HepG2 (cell line): ENCODE data around the gene SLC25A25. TPM values are rescaled to one million over a fixed set of nuclear protein-coding genes. Genes with fewer than 3 reads are reported as not detected.

Source experiments
- ATAC-seq: fragments of 200-7000 bp; cut with Tn5 transposase; 3 replicates; pipeline ENCODE4 v1.9.1; 2020; ENCODE audit warnings: mild to moderate bottlenecking, moderate library complexity
- BruUV-seq: library from RNA; stranded (reverse); fragments of 400-500 nt; replicated peaks from 2 replicates; lab custom pipeline; 2021; lab: Mats Ljungman, UMichigan
- CTCF ChIA-PET: fragments of 300-600 bp; formaldehyde crosslinking; extraction: SDS; loops from one replicate; lab custom pipeline; 2021; ENCODE audit warnings: low total read pairs, inconsistent platforms, low intra/inter-chr PET ratio; lab: Yijun Ruan, JAX
- POLR2A ChIA-PET: fragments of 350-600 bp; sonication (Branson Sonifier 250); formaldehyde crosslinking; loops from one replicate; lab custom pipeline; 2020; ENCODE audit warnings: antibody characterized with exemption, inconsistent platforms; lab: Yijun Ruan, JAX
- DNase-seq: peaks from one replicate; pipeline ENCODE4 v3.0.0-alpha.2; 2015; ENCODE audit warnings: low spot score
- FAIRE-seq: peaks from 3 replicates; lab custom pipeline; 2011; peaks lifted over from hg19 to GRCh38; lab: Jason Lieb, UNC
- H2AFZ ChIP-seq: one replicate; pipeline ENCODE4 v1.6.1; 2011; ENCODE audit warnings: low read length, inconsistent platforms
- H3K27ac ChIP-seq: fragments of 300-600 bp; 3 replicates; pipeline ENCODE4 v1.8.0; 2011; ENCODE audit warnings: mixed run types, mild to moderate bottlenecking, mixed read lengths, low read length, inconsistent platforms; ENCODE audit not compliant: insufficient read depth; ENCODE audit errors: extremely low read length
- H3K27me3 ChIP-seq, 2 experiments: fragments of 200-600 bp in 1 of 2; 2 replicates in 1 of 2; 3 replicates in 1 of 2; pipeline versions ENCODE4 v1.6.0 to v1.8.0; 2011; ENCODE audit warnings: low read length in 2 of 2, mild to moderate bottlenecking in 2 of 2, moderate library complexity in 2 of 2, inconsistent platforms in 1 of 2; ENCODE audit not compliant: insufficient read depth in 2 of 2, control insufficient read depth in 1 of 2
- H3K36me3 ChIP-seq, 2 experiments: fragments of 200-600 bp in 1 of 2; replicated peaks in 1 of 2; 2 replicates in 1 of 2; 3 replicates in 1 of 2; pipeline versions ENCODE4 v1.5.1 to v1.8.0; 2011; ENCODE audit warnings: low read length in 2 of 2, inconsistent platforms in 1 of 2; ENCODE audit not compliant: insufficient read depth in 2 of 2, control insufficient read depth in 1 of 2
- H3K4me1 ChIP-seq: 2 replicates; pipeline ENCODE4 v1.5.1; 2012; ENCODE audit warnings: low read length, inconsistent platforms; ENCODE audit not compliant: insufficient read depth
- H3K4me2 ChIP-seq: 2 replicates; pipeline ENCODE4 v1.6.0; 2011; ENCODE audit warnings: low read depth, low read length, inconsistent platforms
- H3K4me3 ChIP-seq, 3 experiments: fragments of 200-600 bp in 1 of 3; sonication (generic), shearing (Covaris generic) in 1 of 3; replicated peaks in 1 of 3; 2 replicates each; pipeline ENCODE4 v1.5.1; 2011 to 2016; ENCODE audit warnings: low read length in 3 of 3, inconsistent platforms in 2 of 3, low read depth in 2 of 3, mild to moderate bottlenecking in 2 of 3, control low read depth in 1 of 3, mixed read lengths in 1 of 3; ENCODE audit not compliant: insufficient read depth in 1 of 3
- H3K79me2 ChIP-seq: one replicate; pipeline ENCODE4 v1.6.1; 2011; ENCODE audit warnings: low read length, inconsistent platforms; ENCODE audit not compliant: insufficient read depth
- H3K9ac ChIP-seq: 2 replicates; pipeline ENCODE4 v1.6.0; 2011; ENCODE audit warnings: mild to moderate bottlenecking, low read depth, low read length, inconsistent platforms; ENCODE audit not compliant: insufficient read depth
- H3K9me3 ChIP-seq: 2 replicates; pipeline ENCODE4 v1.5.1; 2012; ENCODE audit warnings: mild to moderate bottlenecking, low read length
- H4K20me1 ChIP-seq: 2 replicates; pipeline ENCODE4 v1.6.0; 2011; ENCODE audit warnings: inconsistent platforms, mild to moderate bottlenecking, low read length, moderate library complexity; ENCODE audit not compliant: insufficient read depth
- AGO2 ChIP-seq: fragments of 200-400 bp; formaldehyde crosslinking; optimal IDR thresholded peaks from 2 replicates; pipeline ENCODE3; 2017; ENCODE audit warnings: mild to moderate bottlenecking, low read depth, low read length, moderate library complexity
- CTCF ChIP-seq: sonication (generic); formaldehyde crosslinking; IDR thresholded peaks from 2 replicates; pipeline ENCODE4 v1.5.0; 2020; ENCODE audit warnings: mild to moderate bottlenecking, missing genetic modification reagents, moderate library complexity
- PCBP2 ChIP-seq: fragments of 200-400 bp; formaldehyde crosslinking; optimal IDR thresholded peaks from 2 replicates; pipeline ENCODE3; 2018; ENCODE audit warnings: low read length, low read depth; ENCODE audit not compliant: poor library complexity, severe bottlenecking
- POLR2A ChIP-seq, 2 experiments: IDR thresholded peaks; 2 replicates each; pipeline ENCODE4 v1.6.1; 2011; ENCODE audit warnings: low read depth in 2 of 2, low read length in 2 of 2, mild to moderate bottlenecking in 1 of 2, moderate library complexity in 1 of 2; ENCODE audit not compliant: insufficient read depth in 1 of 2
- POLR2G ChIP-seq: fragments of 200-400 bp; formaldehyde crosslinking; IDR thresholded peaks from 2 replicates; pipeline ENCODE4 v1.6.1; 2018; ENCODE audit warnings: mild to moderate bottlenecking, low read depth, low read length, moderate library complexity
- RBM22 ChIP-seq: fragments of 200-400 bp; formaldehyde crosslinking; optimal IDR thresholded peaks from 2 replicates; pipeline ENCODE3; 2017; ENCODE audit warnings: mild to moderate bottlenecking, low read length, moderate library complexity
- ZBTB46 ChIP-seq: sonication (generic); formaldehyde crosslinking; IDR thresholded peaks from 2 replicates; pipeline ENCODE4 v1.4.0; 2020; ENCODE audit warnings: mild to moderate bottlenecking, missing genetic modification reagents, borderline replicate concordance
- ZSCAN31 ChIP-seq: sonication (generic); formaldehyde crosslinking; IDR thresholded peaks from 2 replicates; pipeline ENCODE4 v1.5.0; 2020; ENCODE audit warnings: low read depth, mild to moderate bottlenecking, missing genetic modification reagents
- WGBS: methylation state at CpG from one replicate; pipeline ENCODE4 v1.1.6; 2017; ENCODE audit warnings: low lambda C conversion rate; 5-methylcytosine and 5-hydroxymethylcytosine counted together
- in situ Hi-C: cut with HindIII; loops from 2 replicates; pipeline ENCODE4 v1.10.0; 2017; ENCODE audit warnings: low pct_unique_long_range_greater_than_20kb; ENCODE audit not compliant: extremely low pct_ligation_motif_present
- intact Hi-C: fragments of 100-400 bp; cut with micrococcal nuclease; formaldehyde crosslinking; loops from one replicate; pipeline ENCODE4 v1.10.0; 2022; ENCODE audit not compliant: unreplicated experiment
- polyA plus RNA-seq, 8 experiments: library from polyadenylated mRNA; depleted of rRNA in 3 of 8; stranded (reverse) in 7 of 8; unstranded in 1 of 8; fragments of >200 nt; fragmentation: Illumina TruSeq in 4 of 8; extraction: Trizol in 4 of 8; gene quantifications; 2 replicates each; pipeline versions ENCODE4 v1.2.1 to v1.2.3, GENCODE V29; 2011 to 2016; ENCODE audit warnings: low read depth in 4 of 8, missing spikeins in 1 of 8, mixed read lengths in 1 of 8; ENCODE audit not compliant: insufficient read depth in 1 of 8
- total RNA-seq, 5 experiments: library from RNA; depleted of rRNA; stranded (reverse); fragments of >200 nt; fragmentation: Illumina TruSeq; extraction: Trizol; gene quantifications; 2 replicates each; pipeline ENCODE4 v1.2.3, GENCODE V29; 2016; ENCODE audit warnings: low read depth in 1 of 5

The SLC25A25 gene
- total and polyA plus RNA-seq, 2 of the 13 experiments (the other 11 are each of a cell fraction or from before 2014, with no cell fraction given): 10.5 to 24.8 TPM

GRCh38 chr9:128118472-128118857 lies 50.4 kb downstream of the SLC25A25 start:
- Histone ChIP-seq H3K4me2 (no peak overlapping the region), H2AFZ (no peak overlapping the region), H3K79me2 (no peaks in the 10 kb centered on the region), H3K27me3 (no peaks in the 10 kb centered on the region), H3K27ac (no peak overlapping the region), H3K9ac (no peak overlapping the region), H3K4me1 (peaks cover 49% of the 10 kb centered on the region), H3K4me3 (no peak overlapping the region), H3K9me3 (no peaks in the 10 kb centered on the region), H4K20me1 (no peaks in the 10 kb centered on the region), H3K36me3 (peaks cover 4 to 24% of the 10 kb centered on the region in 2 experiments; a peak in 3 of 5 replicates)
- ATAC-seq (no peak), FAIRE-seq (no peak), DNase-seq (no peak)
- in situ Hi-C loops (no loop called here), intact Hi-C loops (loop anchor here (10.0 kb wide), 1 partner anchor 174 kb away; no protein-coding TSS in a partner anchor)
- CTCF ChIA-PET: interaction anchor here (0.6 to 1.8 kb wide), 5 partner anchors 15 to 42 kb away, joined by 3 to 14 read pairs (median 4); no protein-coding TSS in a partner anchor
- BruUV-seq: no TSS peak
- no peak for TF ChIP-seq CTCF (CRISPR knock-in tag)
- peak; percentile 82 for TF ChIP-seq PCBP2
- POLR2A ChIA-PET: interaction anchor here (0.6 to 1.8 kb wide), 3 partner anchors 10 to 24 kb away, joined by 3 to 6 read pairs (median 4); no protein-coding TSS in a partner anchor
- WGBS: 68% methylated on average over 3 of the region's 3 CpGs

GRCh38 chr9:128118971-128119665 lies 51.1 kb downstream of the SLC25A25 start:
- 95% methylated on average over 11 of the region's 15 CpGs for WGBS
- Histone ChIP-seq H3K36me3 (peaks cover 4 to 29% of the 10 kb centered on the region in 2 experiments; a peak in 3 of 5 replicates), H3K79me2 (no peaks in the 10 kb centered on the region), H3K9me3 (no peaks in the 10 kb centered on the region), H3K4me3 (no peak overlapping the region), H4K20me1 (no peaks in the 10 kb centered on the region), H3K9ac (no peak overlapping the region), H2AFZ (no peak overlapping the region), H3K27ac (no peak overlapping the region), H3K27me3 (no peaks in the 10 kb centered on the region), H3K4me2 (no peak overlapping the region), H3K4me1 (peaks cover 43% of the 10 kb centered on the region)
- CTCF ChIA-PET: no interaction called here
- DNase-seq (no peak), ATAC-seq (no peak), FAIRE-seq (no peak)
- POLR2A ChIA-PET: no interaction called here
- in situ Hi-C loops: no loop called here
- TF ChIP-seq RBM22 (peak; percentile 76), ZBTB46 (CRISPR knock-in tag) (no peak), POLR2A (IDR thresholded peaks at IDR 0.05; ENCODE audit: insufficient read depth in 1 of 2, low read depth in 2 of 2, low read length in 2 of 2) (peak in 1 of 2 experiments; percentile 19; a peak in 1 of 4 replicates), AGO2 (peak; percentile 88), ZSCAN31 (no peak), POLR2G (peak; percentile 38; the same call in 1 of the 2 replicates)
- intact Hi-C loops: loop anchor here (10.0 kb wide), 1 partner anchor 174 kb away; no protein-coding TSS in a partner anchor
- BruUV-seq: no TSS peak
